H9 (cell line): Measurements from ENCODE around the gene PKDCC. TPM values are rescaled to one million over a fixed set of nuclear protein-coding genes. Genes with fewer than 3 reads are reported as not detected.

Source experiments
- DNase-seq: peaks from one replicate; pipeline ENCODE4 v3.0.0-alpha.2; 2017
- H2AFZ ChIP-seq: one replicate; pipeline ENCODE4 v1.6.1; 2013; ENCODE audit warnings: mild to moderate bottlenecking, low read length, control low read depth, moderate library complexity
- H2AK5ac ChIP-seq: 2 replicates; pipeline ENCODE4 v1.6.1; 2013; ENCODE audit warnings: low read length, control low read depth, mixed read lengths; ENCODE audit not compliant: insufficient read length
- H2BK120ac ChIP-seq: one replicate; pipeline ENCODE4 v1.6.1; 2013; ENCODE audit warnings: low read depth, mild to moderate bottlenecking, low read length, control low read depth, inconsistent platforms; ENCODE audit not compliant: poor library complexity, severe bottlenecking
- H2BK12ac ChIP-seq: 2 replicates; pipeline ENCODE4 v1.6.1; 2013; ENCODE audit warnings: low read length, control low read depth, mixed read lengths, low read depth; ENCODE audit not compliant: insufficient read length
- H2BK15ac ChIP-seq: 2 replicates; pipeline ENCODE4 v1.6.1; 2013; ENCODE audit warnings: low read depth, low read length, control low read depth
- H2BK20ac ChIP-seq: one replicate; pipeline ENCODE4 v1.6.1; 2013; ENCODE audit warnings: low read depth, mild to moderate bottlenecking, low read length, control low read depth, inconsistent platforms; ENCODE audit not compliant: poor library complexity, severe bottlenecking
- H2BK5ac ChIP-seq: 2 replicates; pipeline ENCODE4 v1.6.1; 2013; ENCODE audit warnings: low read length, control low read depth, mixed read lengths; ENCODE audit not compliant: insufficient read length
- H3K14ac ChIP-seq: 2 replicates; pipeline ENCODE4 v1.6.1; 2013; ENCODE audit warnings: low read length, control low read depth; ENCODE audit not compliant: insufficient read depth
- H3K18ac ChIP-seq: 2 replicates; pipeline ENCODE4 v1.6.1; 2013; ENCODE audit warnings: low read depth, mild to moderate bottlenecking, mixed read lengths, low read length, control low read depth; ENCODE audit not compliant: insufficient read length
- H3K23ac ChIP-seq: 2 replicates; pipeline ENCODE4 v1.6.1; 2013; ENCODE audit warnings: low read length, control low read depth, mixed read lengths, low read depth; ENCODE audit not compliant: insufficient read length
- H3K23me2 ChIP-seq: 2 replicates; pipeline ENCODE4 v1.6.1; 2013; ENCODE audit warnings: low read depth, mild to moderate bottlenecking, mixed read lengths, low read length, control low read depth; ENCODE audit not compliant: insufficient read length, poor library complexity, severe bottlenecking
- H3K27ac ChIP-seq: 2 replicates; pipeline ENCODE4 v1.5.1; 2013; ENCODE audit warnings: low read length, control low read depth, mixed read lengths, low read depth; ENCODE audit not compliant: insufficient read length
- H3K27me3 ChIP-seq: 2 replicates; pipeline ENCODE4 v1.6.1; 2013; ENCODE audit warnings: low read length, control low read depth, inconsistent platforms; ENCODE audit not compliant: insufficient read depth
- H3K4ac ChIP-seq: 2 replicates; pipeline ENCODE4 v1.6.1; 2013; ENCODE audit warnings: low read depth, mild to moderate bottlenecking, control low read depth, inconsistent platforms, low read length, moderate library complexity
- H3K4me1 ChIP-seq: 2 replicates; pipeline ENCODE4 v1.6.1; 2013; ENCODE audit warnings: low read length, control low read depth, inconsistent platforms; ENCODE audit not compliant: insufficient read depth
- H3K4me2 ChIP-seq: 2 replicates; pipeline ENCODE4 v1.6.1; 2013; ENCODE audit warnings: low read length, control low read depth, mixed read lengths; ENCODE audit not compliant: insufficient read length, insufficient read depth
- H3K56ac ChIP-seq: 2 replicates; pipeline ENCODE4 v1.6.1; 2013; ENCODE audit warnings: low read depth, mild to moderate bottlenecking, mixed read lengths, low read length, control low read depth; ENCODE audit not compliant: insufficient read length
- H3K79me1 ChIP-seq: 2 replicates; pipeline ENCODE4 v1.6.1; 2013; ENCODE audit warnings: low read depth, mild to moderate bottlenecking, moderate library complexity, low read length, control low read depth, inconsistent platforms; ENCODE audit not compliant: insufficient read depth, poor library complexity, severe bottlenecking
- H3K79me2 ChIP-seq: 2 replicates; pipeline ENCODE4 v1.6.1; 2013; ENCODE audit warnings: low read length, control low read depth, inconsistent platforms; ENCODE audit not compliant: insufficient read depth
- H3K9ac ChIP-seq: 2 replicates; pipeline ENCODE4 v1.6.1; 2013; ENCODE audit warnings: low read length, control low read depth, mixed read lengths; ENCODE audit not compliant: insufficient read length; ENCODE audit errors: extremely low read depth
- H3K9me3 ChIP-seq: one replicate; pipeline ENCODE4 v1.6.1; 2013; ENCODE audit warnings: low read depth, low read length, inconsistent platforms; ENCODE audit not compliant: control insufficient read depth
- H3T11ph ChIP-seq: one replicate; pipeline ENCODE4 v1.6.1; 2013; ENCODE audit warnings: mild to moderate bottlenecking, low read length, control low read depth, inconsistent platforms
- H4K20me1 ChIP-seq: one replicate; pipeline ENCODE4 v1.6.1; 2013; ENCODE audit not compliant: control insufficient read depth, insufficient read length, insufficient read depth
- H4K5ac ChIP-seq: 2 replicates; pipeline ENCODE4 v1.6.1; 2013; ENCODE audit warnings: low read depth, mild to moderate bottlenecking, mixed read lengths, low read length, control low read depth; ENCODE audit not compliant: insufficient read length
- H4K8ac ChIP-seq: replicated peaks from 2 replicates; pipeline ENCODE4 v1.6.1; 2013; ENCODE audit warnings: low read length, control low read depth, mixed read lengths, low read depth; ENCODE audit not compliant: insufficient read length
- H4K91ac ChIP-seq: 2 replicates; pipeline ENCODE4 v1.6.1; 2013; ENCODE audit warnings: low read depth, mild to moderate bottlenecking, moderate library complexity, mixed read lengths, low read length, control low read depth; ENCODE audit not compliant: insufficient read length
- H3K27ac Mint-ChIP-seq, 3 experiments: 2 replicates in 2 of 3; 3 replicates in 1 of 3; pipeline ENCODE4 v1.8.0; 2020 to 2021; ENCODE audit warnings: mixed read lengths in 3 of 3, mild to moderate bottlenecking in 1 of 3, moderate library complexity in 1 of 3
- H3K27me3 Mint-ChIP-seq: 2 replicates; pipeline ENCODE4 v1.8.0; 2021; ENCODE audit warnings: low read depth, mild to moderate bottlenecking, moderate library complexity, mixed read lengths
- H3K36me3 Mint-ChIP-seq, 3 experiments: 2 replicates in 2 of 3; 3 replicates in 1 of 3; pipeline ENCODE4 v1.8.0; 2020 to 2021; ENCODE audit warnings: low read depth in 3 of 3, mixed read lengths in 3 of 3; ENCODE audit not compliant: insufficient read depth in 1 of 3
- H3K4me1 Mint-ChIP-seq, 2 experiments: 2 replicates each; pipeline ENCODE4 v1.8.0; 2020; ENCODE audit warnings: mixed read lengths in 2 of 2
- H3K4me3 Mint-ChIP-seq, 2 experiments: 2 replicates in 1 of 2; 3 replicates in 1 of 2; pipeline ENCODE4 v1.8.0; 2020 to 2021; ENCODE audit warnings: mild to moderate bottlenecking in 2 of 2, mixed read lengths in 2 of 2, moderate library complexity in 1 of 2
- H3K9me3 Mint-ChIP-seq, 2 experiments: 2 replicates in 1 of 2; 3 replicates in 1 of 2; pipeline ENCODE4 v1.8.0; 2020; ENCODE audit warnings: mild to moderate bottlenecking in 2 of 2, mixed read lengths in 2 of 2, moderate library complexity in 1 of 2
- WGBS: extraction: QIAGEN DNeasy Blood & Tissue Kit; methylation state at CpG from one replicate; pipeline ENCODE4 v1.1.7; 2013; ENCODE audit warnings: missing lambda C conversion rate, low lambda C conversion rate, mixed read lengths; ENCODE audit not compliant: insufficient read length; ENCODE audit errors: extremely low coverage; 5-methylcytosine and 5-hydroxymethylcytosine counted together
- total RNA-seq: library from RNA; stranded (reverse); gene quantifications from 2 replicates; pipeline ENCODE4 v1.2.1, GENCODE V29; 2021
- TF ChIP-seq, protein P1 (sequence below): fragments of 200-600 bp; sonication (generic); conservative IDR thresholded peaks from 3 replicates; pipeline ENCODE4 v1.8.0; 2021; ENCODE audit warnings: antibody characterized with exemption, mild to moderate bottlenecking

Gene PKDCC
- total RNA-seq, 1 experiment from 2014 or later: 134 TPM

DNA sequence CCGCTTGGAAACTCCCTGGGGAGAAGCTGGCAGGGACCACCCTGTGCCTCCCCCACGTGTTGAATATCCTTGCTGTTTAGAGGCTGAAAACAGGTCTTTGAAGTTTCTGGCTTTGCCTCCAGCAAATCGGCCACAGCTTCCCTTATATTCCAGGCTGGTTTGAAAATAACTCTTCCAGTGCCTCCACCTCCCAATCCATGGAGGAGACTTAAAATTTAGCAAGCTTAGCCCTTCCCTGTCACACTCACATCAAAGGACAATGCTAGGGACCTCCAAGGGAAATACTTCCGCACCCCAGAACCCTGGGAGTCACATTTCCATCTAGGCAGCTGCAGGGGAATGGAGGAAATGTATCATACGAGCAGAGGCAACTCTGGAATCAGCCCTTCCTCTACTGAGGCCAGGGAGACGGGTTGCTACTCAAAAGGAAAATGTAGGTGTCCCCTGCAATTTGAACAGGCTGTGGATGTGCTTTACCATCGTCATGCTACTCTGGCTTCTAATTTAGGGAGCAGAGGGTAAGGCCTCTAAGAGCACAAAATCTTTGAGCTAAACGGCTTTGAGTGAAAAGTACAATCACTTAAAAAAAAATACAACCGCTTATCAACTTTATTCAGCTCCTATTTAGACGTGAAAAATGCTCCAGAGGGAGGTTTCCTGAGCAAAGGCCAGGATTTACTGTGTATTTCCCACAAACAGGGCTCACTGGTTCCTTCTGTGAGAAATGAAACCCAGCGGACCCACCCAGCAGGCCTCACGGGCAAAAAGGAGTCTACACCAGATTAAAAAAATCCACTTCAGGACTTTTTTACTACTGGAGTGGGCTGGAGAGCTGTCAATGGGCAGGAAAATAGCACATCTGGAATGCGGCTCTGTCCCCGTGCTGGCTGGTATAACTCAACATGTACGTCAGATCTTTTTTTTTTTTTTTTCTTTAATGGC is 49.4 kb upstream of the PKDCC start:
- Histone ChIP-seq H2BK5ac (no peak overlapping the region), H3K4me1 (no peaks in the 10 kb centered on the region), H3K23ac (no peak overlapping the region), H2BK120ac (no peak overlapping the region), H3K14ac (no peak overlapping the region), H3T11ph (no peak overlapping the region), H3K27me3 (no peaks in the 10 kb centered on the region), H2AFZ (no peak overlapping the region), H3K4me2 (no peak overlapping the region), H2AK5ac (no peak overlapping the region), H3K18ac (no peak overlapping the region), H3K9me3 (no peaks in the 10 kb centered on the region), H3K79me1 (no peaks in the 10 kb centered on the region), H3K9ac (no peak overlapping the region), H2BK20ac (no peak overlapping the region), H3K27ac (no peak overlapping the region), H3K4ac (no peak overlapping the region), H4K91ac (no peak overlapping the region), H3K79me2 (no peaks in the 10 kb centered on the region), H2BK12ac (no peak overlapping the region), H3K23me2 (no peaks in the 10 kb centered on the region), H4K8ac (no peak overlapping the region), H3K56ac (no peak overlapping the region), H4K5ac (no peak overlapping the region), H4K20me1 (no peaks in the 10 kb centered on the region), H2BK15ac (no peak overlapping the region)
- TF ChIP-seq, protein P1, sequence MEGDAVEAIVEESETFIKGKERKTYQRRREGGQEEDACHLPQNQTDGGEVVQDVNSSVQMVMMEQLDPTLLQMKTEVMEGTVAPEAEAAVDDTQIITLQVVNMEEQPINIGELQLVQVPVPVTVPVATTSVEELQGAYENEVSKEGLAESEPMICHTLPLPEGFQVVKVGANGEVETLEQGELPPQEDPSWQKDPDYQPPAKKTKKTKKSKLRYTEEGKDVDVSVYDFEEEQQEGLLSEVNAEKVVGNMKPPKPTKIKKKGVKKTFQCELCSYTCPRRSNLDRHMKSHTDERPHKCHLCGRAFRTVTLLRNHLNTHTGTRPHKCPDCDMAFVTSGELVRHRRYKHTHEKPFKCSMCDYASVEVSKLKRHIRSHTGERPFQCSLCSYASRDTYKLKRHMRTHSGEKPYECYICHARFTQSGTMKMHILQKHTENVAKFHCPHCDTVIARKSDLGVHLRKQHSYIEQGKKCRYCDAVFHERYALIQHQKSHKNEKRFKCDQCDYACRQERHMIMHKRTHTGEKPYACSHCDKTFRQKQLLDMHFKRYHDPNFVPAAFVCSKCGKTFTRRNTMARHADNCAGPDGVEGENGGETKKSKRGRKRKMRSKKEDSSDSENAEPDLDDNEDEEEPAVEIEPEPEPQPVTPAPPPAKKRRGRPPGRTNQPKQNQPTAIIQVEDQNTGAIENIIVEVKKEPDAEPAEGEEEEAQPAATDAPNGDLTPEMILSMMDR: no peak
- Mint-ChIP-seq H3K27me3 (peaks cover 2% of the 10 kb centered on the region), H3K4me1 (peaks cover 7 to 17% of the 10 kb centered on the region in 2 experiments), H3K36me3 (peaks cover 3 to 7% (median 5%) of the 10 kb centered on the region in 3 experiments; a peak in 4 of 7 replicates), H3K9me3 (peaks cover 6 to 10% of the 10 kb centered on the region in 2 experiments), H3K4me3 (no peak overlapping the region), H3K27ac (no peak overlapping the region)
- DNase-seq: no peak
- no CpG with 5 or more reads among the region's 15 CpGs for WGBS
